Fibroblast of peridontal ligament (primary cell): ENCODE measurements around the gene MIA2.

Experiments
- DNase-seq: peaks from one replicate; pipeline ENCODE4 v3.0.0-alpha.2; 2010; ENCODE audit errors: extremely low read depth

MIA2 gene

GRCh38 chr14:39382463-39382862 lies 148.7 kb downstream of the MIA2 start:
- no peak for DNase-seq

- no peak for DNase-seq
Observed at GRCh38 chr14:39383026-39383660, 149.4 kb downstream of the MIA2 start.

GRCh38 chr14:39383741-39384140 lies 150.0 kb downstream of the MIA2 start:
- no peak for DNase-seq

- DNase-seq = no peak
Observed at GRCh38 chr14:39384177-39384576, 150.5 kb downstream of the MIA2 start.

- no peak for DNase-seq
Observed at GRCh38 chr14:39393289-39393688, 159.6 kb downstream of the MIA2 start.

- DNase-seq = no peak
Observed at GRCh38 chr14:39395555-39396254, 162.0 kb downstream of the MIA2 start.

GRCh38 chr14:39396448-39396847 lies 162.7 kb downstream of the MIA2 start:
- DNase-seq = peak; percentile 59

GRCh38 chr14:39398382-39398781 lies 164.7 kb downstream of the MIA2 start:
- no peak for DNase-seq

- DNase-seq = no peak
Observed at GRCh38 chr14:39406560-39406959, 172.8 kb downstream of the MIA2 start.

- no peak for DNase-seq
Observed at GRCh38 chr14:39416072-39416471, 182.4 kb downstream of the MIA2 start.

GRCh38 chr14:39417014-39417413 lies 183.3 kb downstream of the MIA2 start:
- DNase-seq = peak; percentile 45

- DNase-seq = no peak
Observed at GRCh38 chr14:39419272-39419671, 185.6 kb downstream of the MIA2 start.

- no peak for DNase-seq
Observed at GRCh38 chr14:39422243-39422642, 188.5 kb downstream of the MIA2 start.

- no peak for DNase-seq
Observed at GRCh38 chr14:39423793-39424192, 190.1 kb downstream of the MIA2 start.

- no peak for DNase-seq
Observed at GRCh38 chr14:39425947-39426346, 192.2 kb downstream of the MIA2 start.

GRCh38 chr14:39426605-39427004 lies 192.9 kb downstream of the MIA2 start:
- peak; percentile 75 for DNase-seq

GRCh38 chr14:39428118-39428517 lies 194.4 kb downstream of the MIA2 start:
- no peak for DNase-seq

- peak; percentile 16 for DNase-seq
Observed at GRCh38 chr14:39430762-39431415, 197.2 kb downstream of the MIA2 start.

- DNase-seq = peak; percentile 13
Observed at GRCh38 chr14:39431416-39432178, 197.9 kb downstream of the MIA2 start.

GRCh38 chr14:39432179-39432618 lies 198.5 kb downstream of the MIA2 start, which contains the start of gene FBXO33:
TSS of gene FBXO33 (minus strand) at chr14:39432433. CDS start at chr14:39432162, 271 bp downstream.
- peak; percentile 95 for DNase-seq

- DNase-seq = peak; percentile 60
Observed at GRCh38 chr14:39432619-39433451, 199.1 kb downstream of the MIA2 start.
